Sciatic nerve (tissue), 1 donor: Measurements from ENCODE around the gene POMZP3. TPM values are rescaled to one million over a fixed set of nuclear protein-coding genes. Genes with fewer than 3 reads are reported as not detected.

Experiments
- total RNA-seq: library from RNA; stranded (reverse); fragmentation: NEBNext Ultra II Directional; extraction: Animal tissue kit (Norgen Biotek cat#: 25700); gene quantifications from one replicate; pipeline ENCODE4 v1.2.1, GENCODE V29; 2021
- donor health status: DM: no; HTN: no; CAD: no.

The POMZP3 gene
- total RNA-seq, 1 donor from 2014 or later: 15.8 TPM

Other genes with a start within 250 kb of the POMZP3 start
- gene SSC4D, start 217.6 kb downstream of the POMZP3 start, total RNA-seq: 0.58 TPM
- gene ZP3, start 202.3 kb downstream of the POMZP3 start, total RNA-seq: 1.7 TPM
- 41.2 TPM for gene DTX2, start 165.6 kb downstream of the POMZP3 start, total RNA-seq
- gene UPK3B, start 116.7 kb downstream of the POMZP3 start, total RNA-seq: 3.7 TPM
- 1.9 TPM for gene SPDYE16, start 84.0 kb downstream of the POMZP3 start, total RNA-seq